DOHH2 (cell line): Measurements from ENCODE around the gene GPC5.

Source experiments
- CTCF ChIP-seq: fragments of 200-600 bp; sonication (generic); IDR thresholded peaks from one replicate; pipeline ENCODE4 v1.5.1; 2014; ENCODE audit warnings: antibody characterized with exemption, mild to moderate bottlenecking, low read depth, low read length; ENCODE audit not compliant: poor library complexity, severe bottlenecking
- EZH2phosphoT487 ChIP-seq: fragments of 200-600 bp; sonication (generic); IDR thresholded peaks from 2 replicates; pipeline ENCODE4 v1.6.1; 2017; ENCODE audit warnings: borderline replicate concordance, mild to moderate bottlenecking, antibody characterized with exemption, low read length, moderate library complexity, mixed read lengths

GRCh38 chr13:91596842-91597241 is 198.4 kb downstream of the GPC5 start:
- TF ChIP-seq EZH2phosphoT487, result no peak
- no peak for TF ChIP-seq CTCF
